SKM-1 (cell line): ENCODE results near the gene TBX5.

ENCODE experiments used
- DNase-seq: peaks from one replicate; lab custom pipeline; 2025; ENCODE audit not compliant: unreplicated experiment; lab: John Stamatoyannopoulos, UW

The TBX5 gene

GRCh38 chr12:114405519-114406271 lies at the start of gene TBX5:
Gene TBX5, minus strand, starts transcription at chr12:114406144. Its CDS starts 2,246 bp downstream, at chr12:114403898.
- DNase-seq: no peak

DNA sequence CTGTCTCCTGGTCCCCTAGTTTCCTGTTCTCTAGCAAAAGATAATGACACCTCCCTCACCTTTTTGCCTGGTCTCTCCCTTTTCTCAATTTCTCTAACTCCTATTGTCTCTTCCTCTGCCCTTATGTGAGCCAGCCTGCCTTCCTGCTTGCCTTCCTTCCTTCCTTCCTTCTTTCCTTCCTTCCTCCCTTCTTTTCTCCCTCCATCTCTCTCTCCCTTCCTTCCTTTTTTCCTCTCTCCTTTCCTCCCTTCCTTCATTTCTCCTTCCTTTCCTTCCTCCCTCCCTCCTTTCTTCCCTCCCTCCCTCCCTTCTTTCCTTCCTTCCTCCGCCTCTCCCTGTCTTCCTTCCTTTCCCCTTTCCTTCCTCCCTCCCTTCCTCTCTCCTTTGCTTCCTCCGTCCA lies 45.7 kb upstream of the TBX5 start:
- no peak for DNase-seq

DNA sequence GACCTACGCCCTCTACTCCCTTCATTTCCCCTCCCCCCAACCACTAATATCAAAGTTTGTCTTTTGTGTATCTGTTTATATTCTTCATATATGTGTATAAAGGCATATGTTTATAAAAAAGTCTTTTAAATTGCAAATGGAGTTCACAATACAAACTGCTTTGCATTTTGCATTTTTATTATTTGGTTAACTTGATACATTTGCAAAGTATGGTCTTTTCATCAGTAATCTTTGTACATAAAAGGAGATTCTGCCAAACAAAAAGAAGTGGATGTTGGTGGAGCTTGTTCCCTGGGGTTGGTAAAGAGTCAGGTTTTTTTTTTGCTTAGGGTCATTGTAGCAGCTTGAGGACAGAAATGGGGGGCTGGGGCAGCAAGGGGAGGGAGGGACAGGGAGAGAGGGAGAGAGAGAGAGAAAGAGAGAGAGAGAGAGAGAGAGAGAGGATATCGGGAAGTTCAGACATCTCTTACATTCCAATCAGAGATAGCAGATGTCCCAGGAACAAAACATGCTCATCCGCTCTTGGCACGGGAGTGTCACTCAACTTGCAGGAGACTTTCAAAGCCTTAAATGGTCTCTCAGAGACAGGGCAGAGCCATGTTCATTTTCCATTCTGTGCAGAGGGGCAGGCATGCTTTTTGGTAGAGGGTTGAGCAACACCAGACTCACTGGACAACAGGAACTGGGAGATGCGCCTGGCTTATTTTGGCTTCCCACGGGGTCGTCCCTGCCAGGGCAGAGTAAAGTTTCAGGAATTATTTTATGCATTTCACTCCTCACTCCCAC lies 44.8 kb upstream of the TBX5 start:
- no peak for DNase-seq

DNA sequence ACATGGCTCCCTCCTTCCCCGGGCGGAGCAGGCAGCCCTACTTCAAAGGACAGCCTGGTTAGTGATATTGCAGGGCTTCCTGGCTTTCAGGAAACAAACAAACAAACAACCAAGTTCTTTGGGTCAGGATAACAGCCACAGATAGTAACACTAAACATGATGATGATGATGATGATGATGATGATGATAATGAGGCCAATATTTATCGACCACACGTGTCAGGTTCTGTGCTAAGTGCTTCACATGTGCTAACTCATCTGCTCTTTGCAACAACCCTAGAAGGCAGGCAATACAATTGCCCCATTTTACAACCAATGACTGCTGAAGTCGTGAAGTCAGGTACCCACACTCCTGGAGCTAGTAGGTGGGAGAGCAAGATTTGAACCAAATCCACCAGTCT lies 44.1 kb upstream of the TBX5 start:
- no peak for DNase-seq

DNA sequence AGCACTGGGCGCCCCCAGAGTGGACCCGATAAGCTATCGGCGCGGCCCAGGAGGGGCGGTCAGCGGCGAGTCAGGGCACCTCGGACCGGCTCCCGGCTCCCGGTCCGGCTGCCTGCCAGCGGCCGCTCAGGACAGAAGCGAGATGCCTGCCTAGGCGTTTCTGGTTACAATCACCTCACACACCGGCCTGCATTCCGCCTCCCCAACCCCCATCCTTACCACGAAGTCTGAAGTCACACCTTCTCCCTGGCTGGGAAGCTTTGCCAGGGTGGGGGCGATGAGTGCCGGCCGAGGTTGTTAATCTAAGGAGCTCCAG lies 42.6 kb upstream of the TBX5 start:
- no peak for DNase-seq

GRCh38 chr12:114447799-114448617 lies 42.1 kb upstream of the TBX5 start:
- DNase-seq: no peak

DNA sequence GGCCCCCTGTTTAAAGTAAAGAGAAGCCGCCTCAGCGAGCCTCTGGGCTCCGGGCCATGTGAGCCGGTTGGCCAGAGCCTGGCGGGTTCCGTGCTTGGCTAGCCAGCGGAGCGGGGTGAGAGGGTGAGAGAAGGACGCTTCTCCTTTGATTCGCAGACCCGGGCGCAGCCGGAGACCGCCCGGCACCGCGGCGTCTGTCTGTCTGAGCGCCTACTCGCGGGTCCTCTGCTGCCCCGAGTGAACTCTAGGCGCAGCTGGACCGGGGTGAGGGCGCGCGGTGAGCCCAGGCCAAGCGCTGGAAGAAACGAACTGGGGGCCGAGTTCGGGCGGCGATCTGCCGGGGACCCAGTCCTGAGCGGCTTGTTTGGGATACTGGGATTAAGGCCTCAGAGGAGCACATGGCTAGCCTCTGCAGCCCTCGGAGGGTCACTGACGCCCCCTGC lies 41.4 kb upstream of the TBX5 start:
- DNase-seq: no peak

- no peak for DNase-seq
These were observed 39.7 kb upstream of the TBX5 start for GRCh38 chr12:114445401-114446323.

DNA sequence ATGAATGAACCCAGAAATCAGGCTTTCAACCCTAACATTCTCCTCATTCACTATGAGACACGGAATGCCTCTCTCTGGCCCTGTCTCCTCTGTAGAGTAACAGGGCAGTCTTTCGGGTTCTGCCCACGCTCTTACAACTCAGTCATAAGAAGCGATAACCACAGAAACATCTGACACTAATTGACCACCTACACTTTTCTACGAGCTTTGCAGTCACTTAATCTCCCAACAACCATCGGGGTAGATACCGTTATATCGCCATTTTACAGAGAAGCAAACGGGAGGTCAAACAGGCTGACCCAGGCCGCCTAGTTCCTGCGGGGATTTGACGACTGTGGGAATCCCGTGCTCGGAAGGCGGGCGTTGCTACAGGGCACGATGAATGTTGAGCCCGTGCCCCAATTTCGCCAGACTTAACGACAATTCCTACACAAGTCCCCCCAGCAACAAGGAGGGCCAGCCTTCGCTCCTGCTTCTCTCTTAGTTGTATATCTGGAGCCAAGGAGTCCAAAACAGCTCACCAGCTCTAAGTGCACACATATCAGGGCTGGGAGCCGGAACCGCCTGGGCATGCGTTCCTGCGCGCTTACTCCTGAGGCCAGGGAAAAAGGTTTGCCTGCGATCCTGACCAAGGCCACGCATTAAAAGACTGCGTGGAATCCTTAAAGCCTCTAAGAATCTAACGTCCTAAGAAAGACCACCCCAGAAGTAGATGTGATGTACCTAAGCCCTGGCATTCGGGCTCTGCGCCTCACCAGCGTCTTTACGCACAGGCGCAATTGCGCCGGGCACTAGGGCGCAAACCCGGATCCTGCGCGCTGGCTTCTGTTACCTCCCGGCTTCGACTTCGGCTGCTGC lies 38.7 kb upstream of the TBX5 start:
- no peak for DNase-seq

DNA sequence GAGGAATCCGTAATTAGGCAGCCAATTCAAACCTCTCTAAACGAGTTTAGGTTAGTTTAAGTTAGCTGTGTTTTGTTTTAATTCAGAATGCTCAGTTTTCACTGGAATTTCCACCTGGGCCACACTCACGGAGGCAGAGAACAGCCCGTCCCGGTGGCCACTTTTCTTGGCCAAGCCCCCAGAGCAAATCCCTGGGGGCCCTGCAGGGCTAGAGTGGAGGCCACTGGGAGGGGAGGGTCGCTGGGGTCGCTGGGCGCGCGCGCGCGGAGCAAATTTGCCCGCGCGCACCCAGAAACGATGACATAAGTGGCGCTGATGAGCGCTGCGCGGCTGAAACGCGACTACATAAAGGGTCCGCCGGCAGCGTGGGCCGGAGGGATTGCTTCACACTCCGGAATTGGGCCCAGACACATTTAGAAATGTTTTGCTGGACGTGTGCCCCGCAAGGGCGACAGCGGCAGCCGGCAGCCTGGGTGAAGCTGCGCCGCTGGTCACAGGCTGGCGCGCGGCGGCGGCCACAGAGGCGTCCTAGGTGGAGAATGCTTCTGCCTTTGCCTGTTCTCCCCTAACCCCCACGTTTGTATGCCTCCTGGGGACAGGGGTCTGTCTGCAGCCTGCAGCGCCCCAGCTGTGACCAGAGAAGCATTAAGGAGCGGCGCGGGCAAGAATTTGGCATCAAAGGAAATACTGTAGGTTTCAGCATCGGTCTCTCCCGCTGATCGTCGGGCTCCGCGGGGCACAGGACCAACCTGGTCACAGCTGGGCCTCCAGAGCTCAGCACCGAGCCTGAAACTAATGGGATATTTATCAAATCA lies 37.9 kb upstream of the TBX5 start:
- DNase-seq: no peak

- DNase-seq: no peak
These were observed 36.6 kb upstream of the TBX5 start for GRCh38 chr12:114442578-114442977.

GRCh38 chr12:114441545-114441944 lies 35.6 kb upstream of the TBX5 start:
- DNase-seq: no peak

GRCh38 chr12:114441039-114441383 lies 35.1 kb upstream of the TBX5 start:
- DNase-seq: no peak

- no peak for DNase-seq
These were observed 34.5 kb upstream of the TBX5 start for GRCh38 chr12:114440270-114441038.

GRCh38 chr12:114439817-114440216 lies 33.9 kb upstream of the TBX5 start:
- DNase-seq: no peak

DNA sequence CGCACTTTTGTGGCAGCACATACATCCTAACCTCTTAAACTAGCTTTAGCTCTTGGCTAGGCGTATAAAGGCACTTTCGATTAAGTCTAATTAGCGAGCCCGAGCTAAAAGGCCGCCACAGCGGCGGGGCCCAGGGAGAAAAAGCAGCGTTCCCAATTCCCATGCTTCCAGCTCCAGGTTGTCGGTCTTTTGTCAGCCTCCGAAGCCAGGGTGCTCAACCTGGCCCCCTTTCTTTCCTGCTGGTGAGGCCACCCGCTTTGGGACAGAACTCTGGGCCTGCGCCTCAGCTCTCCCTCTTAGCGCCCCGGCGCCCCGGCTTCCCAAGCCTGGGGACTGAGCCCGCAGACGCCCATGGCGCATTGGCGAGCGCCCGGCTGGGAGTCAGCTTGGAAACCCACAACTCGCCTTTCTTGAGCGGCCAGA lies 33.3 kb upstream of the TBX5 start:
- no peak for DNase-seq

DNA sequence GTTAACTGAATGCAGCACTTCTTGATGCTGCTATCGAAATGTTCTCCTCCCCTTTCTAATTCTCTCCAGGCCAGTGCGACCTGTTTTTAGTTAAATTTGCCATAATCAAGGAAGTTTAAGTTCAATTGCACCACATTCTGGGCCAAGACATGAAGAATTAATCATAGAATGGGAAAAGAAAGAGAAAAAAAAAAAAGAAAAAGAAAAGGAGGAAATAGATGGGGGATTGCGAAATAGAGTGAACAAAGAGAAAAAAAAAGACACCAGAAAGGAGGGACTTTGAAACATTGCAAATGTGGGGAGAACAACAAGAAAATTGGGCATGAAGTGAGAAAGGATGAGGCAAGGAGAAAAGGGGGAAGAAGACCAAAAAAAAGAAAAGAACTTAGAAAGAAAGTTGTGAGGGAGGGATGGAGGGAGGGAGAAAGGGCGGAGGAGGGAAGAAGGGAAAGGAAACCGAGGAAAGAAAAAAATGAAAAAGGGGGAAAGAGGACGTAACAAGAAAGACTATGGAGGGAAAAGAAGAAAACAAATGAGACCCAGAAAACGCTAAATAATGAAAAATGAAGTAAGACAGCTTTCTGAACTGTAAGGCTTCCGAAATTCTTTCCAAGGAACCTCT lies 32.8 kb upstream of the TBX5 start:
- no peak for DNase-seq

DNA sequence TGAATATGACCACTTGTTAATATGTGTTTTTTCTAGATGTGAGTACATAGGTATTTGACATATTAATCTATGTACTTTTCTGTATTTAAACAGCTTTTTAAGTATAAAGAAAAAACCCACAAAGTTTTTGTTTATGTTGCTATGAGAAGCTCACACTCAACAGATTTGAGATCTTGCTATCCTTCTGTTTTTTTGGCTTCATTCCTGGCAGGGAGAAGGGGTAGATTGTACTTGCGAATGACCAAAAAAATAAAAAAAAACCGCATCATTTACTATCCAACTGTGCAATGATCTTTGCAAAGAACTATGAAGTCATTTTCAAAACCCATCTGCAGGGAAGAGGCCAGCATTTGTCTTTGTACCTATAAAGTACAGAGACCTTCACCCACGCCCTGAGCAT lies 28.4 kb upstream of the TBX5 start:
- DNase-seq: no peak
